Dendritic cell treated with granulocyte-macrophage colony-stimulating factor and Interleukin-4, amounts not matched to agents 40 ng/mL and 50 ng/mL, for 4 days (primary cell): Measurements from ENCODE around the gene PCOLCE2.

Experiments used
- H3K27ac Mint-ChIP-seq: one replicate; pipeline ENCODE4 v1.8.0; 2022; ENCODE audit warnings: mild to moderate bottlenecking, mixed read lengths
- H3K27me3 Mint-ChIP-seq: one replicate; pipeline ENCODE4 v1.8.0; 2022; ENCODE audit warnings: mild to moderate bottlenecking, mixed read lengths
- H3K36me3 Mint-ChIP-seq: one replicate; pipeline ENCODE4 v1.8.0; 2022; ENCODE audit warnings: low read depth, mixed read lengths
- H3K4me1 Mint-ChIP-seq: one replicate; pipeline ENCODE4 v1.8.0; 2022; ENCODE audit warnings: low read depth, mixed read lengths
- H3K4me3 Mint-ChIP-seq: one replicate; pipeline ENCODE4 v1.8.0; 2022; ENCODE audit warnings: mild to moderate bottlenecking, moderate library complexity, mixed read lengths
- H3K9me3 Mint-ChIP-seq: one replicate; pipeline ENCODE4 v1.8.0; 2022; ENCODE audit warnings: mixed read lengths
- intact Hi-C: fragments of 100-400 bp; cut with micrococcal nuclease; formaldehyde crosslinking; loops from one replicate; pipeline ENCODE4 v1.15.0; 2022

The PCOLCE2 gene

DNA sequence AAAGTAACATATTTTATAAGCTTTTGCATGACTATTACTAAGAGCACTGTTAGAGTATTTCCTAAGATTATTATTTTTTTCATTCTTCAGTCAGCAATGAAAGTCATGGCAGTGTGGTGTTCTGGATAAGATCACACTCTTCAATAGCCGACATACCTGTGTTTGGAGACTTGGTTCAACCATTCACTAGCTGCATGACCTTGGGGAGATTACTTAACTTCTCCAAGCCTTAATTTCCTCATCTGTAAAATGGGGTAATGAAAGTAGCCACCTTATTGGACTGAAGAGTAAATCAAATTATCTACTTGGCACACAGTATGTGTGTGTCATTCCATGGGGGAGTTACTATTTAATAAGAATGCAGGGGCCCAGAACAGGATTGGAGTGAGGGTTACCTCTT, 24.5 kb upstream of the PCOLCE2 start:
- intact Hi-C loops: no loop called here
- Mint-ChIP-seq H3K27ac (no peak overlapping the region), H3K4me3 (no peak overlapping the region), H3K9me3 (no peaks in the 10 kb centered on the region), H3K36me3 (no peaks in the 10 kb centered on the region), H3K4me1 (no peaks in the 10 kb centered on the region), H3K27me3 (peaks cover 2% of the 10 kb centered on the region)

DNA sequence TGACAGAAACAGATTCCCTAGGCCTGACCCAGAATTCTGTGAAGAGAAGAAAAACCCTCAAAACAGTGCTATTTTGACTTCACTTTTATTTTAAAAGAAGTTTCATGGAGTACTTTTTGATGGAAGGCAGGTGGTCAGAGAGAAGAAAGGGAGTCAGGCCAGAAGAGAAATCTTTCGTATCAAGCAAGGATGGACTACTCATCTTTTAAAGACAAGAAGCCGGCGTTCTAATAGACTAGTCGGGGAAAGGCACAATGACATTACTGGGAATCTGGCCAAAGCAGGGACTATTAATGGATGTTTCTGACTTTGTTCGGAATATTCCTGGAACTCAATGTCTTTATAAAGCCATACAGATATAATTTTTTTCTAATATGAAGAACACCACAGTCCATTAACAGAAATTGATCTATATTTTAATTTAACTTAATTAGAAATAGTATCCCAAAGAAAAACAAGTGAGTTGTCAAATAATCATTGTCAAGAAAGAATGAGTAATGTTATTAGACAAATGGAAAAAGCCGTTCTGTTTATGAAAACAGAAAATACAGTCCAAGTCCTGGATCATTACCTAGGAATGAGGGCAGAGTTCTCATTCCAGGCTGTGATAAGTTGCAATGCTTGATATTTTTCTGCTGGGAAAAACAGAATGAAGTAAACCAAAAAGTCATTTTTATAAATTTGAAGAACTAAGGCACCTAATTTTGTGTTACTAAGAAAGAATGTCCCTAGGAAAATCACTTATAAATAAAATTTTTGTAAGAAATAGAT, 23.7 kb upstream of the PCOLCE2 start:
- no peak overlapping the region for H3K4me3 Mint-ChIP-seq
- H3K4me1 Mint-ChIP-seq: no peaks in the 10 kb centered on the region
- no peaks in the 10 kb centered on the region for H3K9me3 Mint-ChIP-seq
- peaks cover 2% of the 10 kb centered on the region for H3K27me3 Mint-ChIP-seq
- no peak overlapping the region for H3K27ac Mint-ChIP-seq
- no peaks in the 10 kb centered on the region for H3K36me3 Mint-ChIP-seq
- intact Hi-C loops: no loop called here

DNA sequence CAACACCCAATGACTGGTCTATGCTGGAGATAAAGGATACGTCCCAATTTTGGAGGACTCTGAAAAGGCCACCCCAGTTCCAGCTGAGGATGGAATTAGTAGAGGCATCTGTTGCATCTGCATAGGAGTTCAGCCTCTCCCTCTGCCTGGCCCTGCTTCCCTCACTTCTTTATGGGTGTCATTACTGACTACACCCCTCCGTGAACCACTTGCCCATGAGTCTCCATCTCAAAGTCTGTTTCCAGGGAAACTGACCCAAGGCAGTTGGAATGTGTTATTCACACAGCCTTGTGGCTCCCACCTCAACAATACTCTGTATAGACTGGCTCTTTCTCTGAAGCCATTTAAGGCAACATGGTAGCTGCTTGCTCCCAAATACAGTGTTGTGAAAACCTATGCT, 21.4 kb upstream of the PCOLCE2 start:
- H3K4me1 Mint-ChIP-seq: peaks cover 2% of the 10 kb centered on the region
- no peaks in the 10 kb centered on the region for H3K9me3 Mint-ChIP-seq
- H3K27me3 Mint-ChIP-seq: peaks cover 2% of the 10 kb centered on the region
- H3K36me3 Mint-ChIP-seq: no peaks in the 10 kb centered on the region
- intact Hi-C loops: no loop called here
- no peak overlapping the region for H3K4me3 Mint-ChIP-seq
- no peak overlapping the region for H3K27ac Mint-ChIP-seq

DNA sequence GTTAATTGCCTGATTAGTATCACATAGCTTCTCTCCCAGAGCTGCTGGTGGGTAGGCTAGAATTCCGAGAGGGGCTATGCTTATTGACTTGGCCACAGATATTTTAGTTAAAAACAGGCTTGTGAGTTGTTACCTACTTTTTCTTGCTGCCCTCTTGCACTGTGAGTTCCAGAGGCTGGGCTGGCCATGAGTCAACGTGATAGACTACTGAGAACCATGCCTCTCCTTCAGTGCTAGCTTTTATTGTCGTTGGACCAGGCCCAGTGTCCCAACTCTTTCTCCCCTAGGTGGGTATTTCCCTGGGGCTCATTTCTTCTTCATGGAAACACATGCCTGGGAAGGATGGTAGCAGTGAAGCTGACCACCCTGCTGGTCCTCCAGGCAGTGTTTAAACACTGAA, 20.4 kb upstream of the PCOLCE2 start:
- Mint-ChIP-seq H3K4me1 (peaks cover 12% of the 10 kb centered on the region), H3K27ac (no peak overlapping the region), H3K4me3 (no peak overlapping the region), H3K27me3 (no peaks in the 10 kb centered on the region), H3K9me3 (no peaks in the 10 kb centered on the region), H3K36me3 (no peaks in the 10 kb centered on the region)
- intact Hi-C loops: loop anchor here (5.0 kb wide), 1 partner anchor 322 kb away; no protein-coding TSS in a partner anchor

DNA sequence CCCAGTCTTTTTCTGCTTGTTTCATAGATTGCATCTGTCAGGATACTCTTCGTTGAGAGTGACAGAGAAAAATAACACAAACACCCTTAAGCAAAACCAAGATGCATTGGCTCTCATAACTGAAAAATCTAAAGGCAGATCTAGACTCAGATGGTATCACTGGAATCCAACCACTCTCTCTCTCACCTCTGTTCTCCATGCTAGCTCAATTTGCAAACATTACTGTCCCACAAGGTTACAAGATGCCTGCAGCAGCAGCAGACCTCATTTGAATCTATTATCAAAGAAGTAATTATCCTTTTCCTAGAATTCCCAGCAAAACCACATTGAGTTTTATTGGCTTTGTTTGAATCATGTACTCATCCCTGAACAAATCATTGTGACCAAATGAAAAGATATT, 19.1 kb upstream of the PCOLCE2 start:
- peaks cover 14% of the 10 kb centered on the region for H3K4me1 Mint-ChIP-seq
- intact Hi-C loops: loop anchor here (5.0 kb wide), 1 partner anchor 321 kb away; no protein-coding TSS in a partner anchor
- H3K36me3 Mint-ChIP-seq: no peaks in the 10 kb centered on the region
- no peak overlapping the region for H3K27ac Mint-ChIP-seq
- H3K9me3 Mint-ChIP-seq: no peaks in the 10 kb centered on the region
- no peak overlapping the region for H3K4me3 Mint-ChIP-seq
- H3K27me3 Mint-ChIP-seq: no peaks in the 10 kb centered on the region

DNA sequence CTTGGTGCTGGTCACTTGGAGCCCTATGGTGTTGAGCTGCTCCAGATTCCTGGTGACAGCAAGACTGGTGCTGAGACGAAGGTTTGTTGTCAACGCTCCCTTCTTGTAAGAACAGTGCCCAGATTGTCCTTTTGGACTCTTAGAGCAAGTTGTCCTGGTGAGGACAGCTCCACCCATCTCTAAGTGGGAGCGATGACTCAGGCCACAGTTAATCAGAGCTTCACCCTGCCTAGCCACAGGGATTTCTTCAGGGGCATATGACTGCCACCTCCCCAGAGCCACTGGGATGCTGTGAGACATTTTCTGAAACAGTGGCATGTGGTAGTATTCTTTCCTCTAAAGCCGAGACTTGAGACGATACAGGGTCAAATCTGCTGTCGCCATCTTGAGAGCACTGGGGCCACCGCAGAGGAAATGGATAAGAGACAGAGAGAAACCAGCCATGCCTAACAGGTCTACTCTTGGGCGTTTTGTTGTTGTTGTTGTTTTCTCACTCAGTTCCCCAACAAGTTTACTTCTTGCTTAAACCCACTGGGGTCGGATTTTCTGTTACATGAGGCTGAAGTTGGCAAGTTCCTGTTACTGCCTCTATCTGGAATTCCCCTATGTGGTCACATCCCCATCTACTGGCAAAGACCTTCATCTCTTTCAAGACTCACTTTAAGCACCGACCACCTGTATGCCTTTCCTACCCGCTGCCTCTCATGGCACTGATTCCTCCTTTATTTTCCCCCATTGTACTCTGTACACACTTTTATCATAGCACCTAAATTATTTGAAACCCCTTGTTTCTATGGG, 16.0 kb upstream of the PCOLCE2 start:
- H3K27ac Mint-ChIP-seq: peak overlapping the region; percentile 7
- no peaks in the 10 kb centered on the region for H3K9me3 Mint-ChIP-seq
- intact Hi-C loops: loop anchor here (1.0 to 5.0 kb wide), 2 partner anchors 77 to 318 kb away; no protein-coding TSS in a partner anchor
- no peak overlapping the region for H3K4me3 Mint-ChIP-seq
- H3K27me3 Mint-ChIP-seq: no peaks in the 10 kb centered on the region
- H3K36me3 Mint-ChIP-seq: no peaks in the 10 kb centered on the region
- peaks cover 14% of the 10 kb centered on the region for H3K4me1 Mint-ChIP-seq

DNA sequence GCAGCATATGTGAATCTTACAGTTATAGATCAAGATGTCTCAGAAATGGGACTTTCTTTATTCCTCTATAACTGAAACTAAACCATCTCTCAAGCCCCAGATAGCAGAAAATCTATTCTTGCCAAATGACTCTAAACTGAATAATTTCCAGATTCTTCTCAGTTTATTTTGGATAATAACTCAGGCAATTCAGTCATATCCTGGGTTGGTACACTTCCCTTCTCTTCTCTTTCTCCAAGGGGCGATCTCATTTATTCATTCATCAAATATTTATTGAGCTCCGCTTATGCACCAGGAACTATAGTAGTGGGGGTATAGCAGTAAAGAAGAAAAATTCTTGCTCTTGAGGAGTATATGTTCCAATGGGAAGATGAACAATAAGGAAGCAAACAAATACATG, 13.5 kb upstream of the PCOLCE2 start:
- Mint-ChIP-seq H3K4me3 (no peak overlapping the region), H3K36me3 (no peaks in the 10 kb centered on the region), H3K9me3 (no peaks in the 10 kb centered on the region), H3K27ac (no peak overlapping the region), H3K4me1 (peaks cover 14% of the 10 kb centered on the region), H3K27me3 (no peaks in the 10 kb centered on the region)
- intact Hi-C loops: no loop called here

DNA sequence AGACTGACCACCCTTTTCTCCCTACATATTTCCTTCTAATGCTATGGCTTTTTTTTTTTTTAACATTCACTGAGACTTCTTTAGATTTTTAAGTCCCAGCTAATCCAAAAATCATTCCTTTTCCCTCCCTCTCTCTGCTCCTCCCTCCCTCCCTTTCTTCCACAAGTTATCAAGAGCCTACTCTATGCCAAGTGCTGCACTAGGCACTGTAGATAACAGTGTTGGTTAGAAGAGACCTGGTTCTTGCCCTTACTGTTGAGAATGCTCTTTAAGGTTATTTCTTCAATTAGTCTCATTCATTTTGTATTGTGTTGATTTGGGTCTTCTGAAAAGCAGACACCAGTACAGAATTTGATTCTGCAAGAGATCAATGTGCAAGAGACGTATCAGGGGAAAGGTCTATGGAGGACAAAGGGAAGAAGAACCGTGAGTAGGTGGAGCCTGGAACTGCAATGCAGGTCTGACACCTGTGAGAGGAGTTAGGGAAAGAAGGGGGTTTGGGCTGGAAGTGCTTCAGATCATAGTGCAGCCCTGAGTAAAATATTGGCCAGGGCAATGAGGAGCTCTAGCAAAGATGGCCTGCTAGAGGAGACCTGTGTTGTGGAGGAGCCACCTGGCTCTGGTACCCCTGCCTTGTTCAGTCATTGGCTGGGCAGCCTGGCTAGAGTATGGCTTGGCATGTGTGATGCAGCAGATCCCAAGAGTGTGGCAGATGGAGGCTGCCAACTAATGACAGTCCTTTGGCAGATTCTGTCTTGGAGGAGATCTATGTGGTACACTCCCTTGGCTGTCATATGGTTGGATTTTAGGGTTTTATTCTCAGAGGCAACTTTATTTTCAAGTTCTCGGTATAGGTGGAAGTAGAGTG, 9.7 kb upstream of the PCOLCE2 start:
- Mint-ChIP-seq H3K27me3 (no peaks in the 10 kb centered on the region), H3K4me1 (no peaks in the 10 kb centered on the region), H3K4me3 (no peak overlapping the region), H3K36me3 (no peaks in the 10 kb centered on the region), H3K9me3 (no peaks in the 10 kb centered on the region), H3K27ac (no peak overlapping the region)
- intact Hi-C loops: no loop called here

DNA sequence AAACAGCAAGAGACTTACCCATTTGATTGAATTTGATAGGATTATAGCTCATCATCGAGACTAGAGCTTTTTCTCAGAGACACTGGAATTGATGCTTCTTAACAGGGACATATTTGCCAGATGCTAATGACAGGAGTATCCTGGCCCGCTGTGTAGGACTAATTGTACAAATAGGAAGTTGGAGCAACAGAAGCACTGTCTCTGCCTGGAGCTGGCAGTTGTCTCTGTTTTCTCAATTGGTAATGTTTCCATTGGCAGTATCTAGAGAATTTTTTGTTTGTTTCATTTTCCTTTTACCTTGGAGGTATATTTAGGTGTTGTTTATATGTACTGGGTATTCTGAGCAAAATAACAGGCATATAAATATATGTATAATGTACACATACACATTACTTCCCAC, 8.9 kb upstream of the PCOLCE2 start:
- no peak overlapping the region for H3K4me3 Mint-ChIP-seq
- H3K36me3 Mint-ChIP-seq: no peaks in the 10 kb centered on the region
- H3K27ac Mint-ChIP-seq: no peak overlapping the region
- H3K27me3 Mint-ChIP-seq: no peaks in the 10 kb centered on the region
- H3K9me3 Mint-ChIP-seq: no peaks in the 10 kb centered on the region
- no peaks in the 10 kb centered on the region for H3K4me1 Mint-ChIP-seq
- intact Hi-C loops: no loop called here

DNA sequence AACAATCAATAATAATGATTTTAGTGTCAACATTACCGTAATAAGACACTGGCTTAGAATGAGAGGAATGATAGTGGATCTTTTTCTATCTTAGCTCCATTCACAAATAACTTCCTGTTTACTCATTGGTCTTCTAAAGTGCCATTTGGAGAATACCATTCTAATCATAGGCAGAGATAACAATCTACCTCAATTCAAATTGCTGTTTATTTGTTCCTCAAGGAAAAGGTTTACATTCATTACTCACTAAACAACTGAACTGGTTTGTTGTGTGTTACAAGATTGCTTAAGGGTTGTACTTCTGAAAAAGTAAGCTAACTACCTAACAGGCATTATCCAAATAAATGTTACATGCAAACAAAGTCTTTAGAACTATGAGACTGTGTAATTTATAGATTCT, 8.1 kb upstream of the PCOLCE2 start:
- Mint-ChIP-seq H3K9me3 (no peaks in the 10 kb centered on the region), H3K4me1 (no peaks in the 10 kb centered on the region), H3K4me3 (no peak overlapping the region), H3K27ac (no peak overlapping the region), H3K27me3 (no peaks in the 10 kb centered on the region), H3K36me3 (no peaks in the 10 kb centered on the region)
- intact Hi-C loops: no loop called here

DNA sequence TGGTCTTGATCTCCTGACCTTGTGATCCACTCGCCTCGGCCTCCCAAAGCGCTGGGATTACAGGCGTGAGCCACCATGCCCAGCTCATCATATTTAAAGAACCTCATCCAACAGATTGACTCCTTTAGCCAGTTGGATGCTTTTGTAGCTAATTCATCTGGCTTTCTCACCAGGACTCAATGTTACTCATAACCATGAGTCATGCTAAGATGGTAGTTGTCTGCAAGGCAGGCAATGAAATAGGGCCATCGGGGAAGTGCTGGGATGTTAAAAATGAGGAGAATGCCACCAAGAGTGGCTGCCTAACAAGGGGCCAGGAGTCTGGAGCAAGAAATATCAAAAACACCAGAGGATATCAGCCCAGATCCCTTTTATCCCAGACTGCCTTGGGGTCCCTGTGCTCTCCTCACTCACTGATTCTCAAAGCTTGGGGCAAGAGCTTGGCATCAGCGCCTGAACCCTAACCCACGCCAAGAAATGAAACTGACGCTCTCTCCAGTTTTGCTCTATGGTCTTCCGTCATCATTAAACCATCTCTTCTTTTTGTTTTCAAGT, 7.4 kb upstream of the PCOLCE2 start:
- Mint-ChIP-seq H3K9me3 (no peaks in the 10 kb centered on the region), H3K27me3 (peaks cover 3% of the 10 kb centered on the region), H3K4me3 (no peak overlapping the region), H3K27ac (no peak overlapping the region), H3K4me1 (no peaks in the 10 kb centered on the region), H3K36me3 (no peaks in the 10 kb centered on the region)
- intact Hi-C loops: no loop called here

DNA sequence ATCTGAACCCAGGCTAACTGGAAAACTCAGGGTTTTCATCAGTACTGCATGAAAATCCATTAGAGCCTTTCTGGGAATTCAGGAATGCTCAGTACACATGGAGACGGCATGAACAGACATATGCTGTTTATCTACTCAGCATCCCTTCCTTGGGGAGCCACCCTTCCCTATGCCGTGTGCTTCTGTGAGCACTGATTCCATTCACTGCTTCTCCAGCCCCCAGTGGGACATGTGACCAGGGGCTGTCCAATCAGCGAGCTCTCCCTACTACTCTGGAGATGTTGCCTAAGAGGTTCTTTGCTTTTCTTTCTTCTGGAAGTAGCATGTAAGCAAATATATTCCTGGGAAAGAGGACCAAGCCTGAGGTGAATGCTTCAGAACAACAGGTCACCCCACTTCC, 5.6 kb upstream of the PCOLCE2 start:
- Mint-ChIP-seq H3K27me3 (peaks cover 13% of the 10 kb centered on the region), H3K9me3 (no peaks in the 10 kb centered on the region), H3K27ac (no peak overlapping the region)

DNA sequence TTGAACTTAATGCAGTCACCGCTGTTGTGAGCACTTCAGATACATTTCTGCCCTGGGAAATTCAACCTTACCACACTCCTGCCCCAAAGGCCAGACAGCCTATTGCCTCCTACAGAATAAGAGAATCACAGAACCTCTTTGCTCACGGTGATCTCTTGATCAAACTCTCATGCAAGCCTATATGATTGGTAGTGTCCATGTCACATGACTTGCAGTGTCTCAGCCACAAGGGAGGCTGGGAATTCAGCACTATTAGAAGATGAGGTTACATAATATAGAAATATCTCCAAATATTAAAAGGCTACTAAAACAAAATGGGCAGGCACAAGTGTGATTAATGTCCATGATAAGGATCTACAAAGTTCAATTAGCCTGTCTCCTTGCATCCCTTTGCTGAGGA, 3.8 kb upstream of the PCOLCE2 start:
- Mint-ChIP-seq H3K27me3 (peaks cover 30% of the 10 kb centered on the region), H3K9me3 (no peaks in the 10 kb centered on the region), H3K27ac (no peak overlapping the region), H3K4me1 (peaks cover 16% of the 10 kb centered on the region), H3K36me3 (peaks cover 6% of the 10 kb centered on the region), H3K4me3 (no peak overlapping the region)
- intact Hi-C loops: no loop called here

More for the DNA sequence above, 5.6 kb upstream of the PCOLCE2 start:
- no peaks in the 10 kb centered on the region for H3K36me3 Mint-ChIP-seq
- peaks cover 2% of the 10 kb centered on the region for H3K4me1 Mint-ChIP-seq
- intact Hi-C loops: no loop called here
- H3K4me3 Mint-ChIP-seq: no peak overlapping the region
